HEK293T (cell line): Measurements from ENCODE around the gene MUC4.
"Not testable (repeated sequence)": the region's sequence is repeated elsewhere in the genome, so short reads cannot be mapped to it uniquely, and the experiment has no call there.

ENCODE experiments used
- CTCF ChIA-PET: fragments of 350-600 bp; formaldehyde crosslinking; extraction: SDS; loops from one replicate; lab custom pipeline; 2021; ENCODE audit warnings: antibody characterized with exemption, inconsistent platforms; lab: Yijun Ruan, JAX
- POLR2A ChIA-PET: fragments of 350-600 bp; formaldehyde crosslinking; extraction: SDS; loops from one replicate; lab custom pipeline; 2020; ENCODE audit warnings: antibody characterized with exemption, inconsistent platforms; lab: Yijun Ruan, JAX
- DNase-seq: peaks from one replicate; pipeline ENCODE4 v3.0.0; 2012; ENCODE audit warnings: mixed read lengths; ENCODE audit errors: extremely low spot score
- ARNT ChIP-seq: fragments of 450-650 bp; IDR thresholded peaks from 2 replicates; pipeline ENCODE4 v1.6.1; 2017; ENCODE audit warnings: mild to moderate bottlenecking
- BHLHE40 ChIP-seq: fragments of 450-650 bp; IDR thresholded peaks from 2 replicates; pipeline ENCODE4 v1.6.1; 2016; ENCODE audit warnings: mild to moderate bottlenecking, moderate library complexity, borderline replicate concordance
- CTBP1 ChIP-seq: fragments of 450-650 bp; IDR thresholded peaks from 2 replicates; pipeline ENCODE4 v1.6.1; 2016; ENCODE audit warnings: borderline replicate concordance
- ELF4 ChIP-seq: fragments of 450-650 bp; IDR thresholded peaks from 2 replicates; pipeline ENCODE4 v1.6.1; 2017; ENCODE audit warnings: antibody characterized with exemption
- FOXA1 ChIP-seq: fragments of 450-650 bp; IDR thresholded peaks from 2 replicates; pipeline ENCODE4 v1.6.1; 2016; ENCODE audit warnings: mild to moderate bottlenecking
- FOXK2 ChIP-seq: fragments of 450-650 bp; IDR thresholded peaks from 2 replicates; pipeline ENCODE4 v1.6.1; 2016; ENCODE audit warnings: mild to moderate bottlenecking
- FOXM1 ChIP-seq: fragments of 450-650 bp; IDR thresholded peaks from 2 replicates; pipeline ENCODE4 v1.6.1; 2017; ENCODE audit warnings: mild to moderate bottlenecking, borderline replicate concordance
- HDGF ChIP-seq: fragments of 450-650 bp; IDR thresholded peaks from 2 replicates; pipeline ENCODE4 v1.6.1; 2017; ENCODE audit warnings: antibody characterized with exemption, borderline replicate concordance
- L3MBTL2 ChIP-seq: fragments of 450-650 bp; conservative IDR thresholded peaks from 2 replicates; pipeline ENCODE4 v1.6.1; 2016; ENCODE audit warnings: mild to moderate bottlenecking
- LEF1 ChIP-seq: fragments of 450-650 bp; IDR thresholded peaks from 2 replicates; pipeline ENCODE4 v1.6.1; 2017; ENCODE audit warnings: mild to moderate bottlenecking, borderline replicate concordance
- NFRKB ChIP-seq: fragments of 450-650 bp; IDR thresholded peaks from 2 replicates; pipeline ENCODE4 v1.6.1; 2016; ENCODE audit warnings: mild to moderate bottlenecking, moderate library complexity
- SP1 ChIP-seq: fragments of 450-650 bp; IDR thresholded peaks from 2 replicates; pipeline ENCODE4 v1.6.1; 2017
- SUZ12 ChIP-seq: fragments of 450-650 bp; IDR thresholded peaks from 2 replicates; pipeline ENCODE4 v1.6.1; 2016; ENCODE audit warnings: mild to moderate bottlenecking
- TARDBP ChIP-seq: fragments of 450-650 bp; IDR thresholded peaks from 2 replicates; pipeline ENCODE4 v1.6.1; 2016
- ZNF384 ChIP-seq: fragments of 450-650 bp; IDR thresholded peaks from 2 replicates; pipeline ENCODE4 v1.6.1; 2016
- TF ChIP-seq, protein P1 (sequence below): fragments of 450-650 bp; IDR thresholded peaks from 2 replicates; pipeline ENCODE4 v1.6.1; 2016

The MUC4 gene

GRCh38 chr3:195825857-195826804 lies 14.4 kb upstream of the MUC4 start:
- ChIA-PET CTCF (no interaction called here), POLR2A (no interaction called here)
- TF ChIP-seq CTBP1 (no peak), TARDBP (no peak), ELF4 (no peak), ARNT (no peak), FOXM1 (no peak), BHLHE40 (no peak), NFRKB (no peak), L3MBTL2 (no peak), FOXA1 (no peak), SUZ12 (no peak), FOXK2 (no peak), SP1 (no peak), LEF1 (no peak), HDGF (no peak)
- TF ChIP-seq, protein P1, sequence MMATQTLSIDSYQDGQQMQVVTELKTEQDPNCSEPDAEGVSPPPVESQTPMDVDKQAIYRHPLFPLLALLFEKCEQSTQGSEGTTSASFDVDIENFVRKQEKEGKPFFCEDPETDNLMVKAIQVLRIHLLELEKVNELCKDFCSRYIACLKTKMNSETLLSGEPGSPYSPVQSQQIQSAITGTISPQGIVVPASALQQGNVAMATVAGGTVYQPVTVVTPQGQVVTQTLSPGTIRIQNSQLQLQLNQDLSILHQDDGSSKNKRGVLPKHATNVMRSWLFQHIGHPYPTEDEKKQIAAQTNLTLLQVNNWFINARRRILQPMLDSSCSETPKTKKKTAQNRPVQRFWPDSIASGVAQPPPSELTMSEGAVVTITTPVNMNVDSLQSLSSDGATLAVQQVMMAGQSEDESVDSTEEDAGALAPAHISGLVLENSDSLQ = no peak
- no peak for DNase-seq

- TF ChIP-seq ARNT (no peak), NFRKB (no peak), CTBP1 (no peak), L3MBTL2 (no peak), HDGF (no peak), BHLHE40 (no peak), TARDBP (no peak), ELF4 (no peak), FOXK2 (no peak), ZNF384 (no peak)
- POLR2A ChIA-PET = no interaction called here
- no peak for DNase-seq
- CTCF ChIA-PET = interaction anchor here (0.6 kb wide), 1 partner anchor 51 kb away, joined by 6 read pairs; no protein-coding TSS in a partner anchor
These were observed 13.5 kb upstream of the MUC4 start for GRCh38 chr3:195825191-195825588.

DNA sequence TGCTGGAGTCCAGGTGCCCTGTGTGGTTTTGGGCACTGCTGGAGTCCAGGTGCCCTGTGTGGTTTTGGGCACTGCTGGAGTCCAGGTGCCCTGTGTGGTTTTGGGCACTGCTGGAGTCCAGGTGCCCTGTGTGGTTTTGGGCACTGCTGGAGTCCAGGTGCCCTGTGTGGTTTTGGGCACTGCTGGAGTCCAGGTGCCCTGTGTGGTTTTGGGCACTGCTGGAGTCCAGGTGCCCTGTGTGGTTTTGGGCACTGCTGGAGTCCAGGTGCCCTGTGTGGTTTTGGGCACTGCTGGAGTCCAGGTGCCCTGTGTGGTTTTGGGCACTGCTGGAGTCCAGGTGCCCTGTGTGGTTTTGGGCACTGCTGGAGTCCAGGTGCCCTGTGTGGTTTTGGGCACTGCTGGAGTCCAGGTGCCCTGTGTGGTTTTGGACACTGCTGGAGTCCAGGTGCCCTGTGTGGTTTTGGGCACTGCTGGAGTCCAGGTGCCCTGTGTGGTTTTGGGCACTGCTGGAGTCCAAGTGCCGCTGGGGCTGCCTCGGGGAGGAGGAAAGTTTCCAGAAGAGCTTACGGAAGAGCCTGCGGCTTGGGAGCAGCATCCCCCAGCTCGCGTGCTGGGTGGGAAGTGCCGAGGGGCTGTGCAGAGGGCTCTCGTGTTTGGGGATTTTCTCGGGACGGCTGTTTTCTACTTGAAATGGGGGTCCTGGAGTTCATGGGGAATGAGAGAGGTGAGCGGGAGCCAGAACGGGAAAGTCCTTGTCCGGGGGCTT lies 12.9 kb upstream of the MUC4 start:
- POLR2A ChIA-PET = not testable (repeated sequence)
- CTCF ChIA-PET = interaction anchor here (0.6 kb wide), 1 partner anchor 50 kb away, joined by 6 read pairs; no protein-coding TSS in a partner anchor

GRCh38 chr3:195823999-195824398 lies 12.3 kb upstream of the MUC4 start:
- TF ChIP-seq SUZ12 (no peak), ZNF384 (no peak), BHLHE40 (no peak), L3MBTL2 (no peak), FOXM1 (no peak), SP1 (no peak), HDGF (no peak), FOXA1 (no peak)
- TF ChIP-seq, protein P1 = no peak
- DNase-seq = no peak
- POLR2A ChIA-PET = no interaction called here
- CTCF ChIA-PET = no interaction called here

More for the DNA sequence above, 12.9 kb upstream of the MUC4 start:
- DNase-seq = not testable (repeated sequence)

- no peak for DNase-seq
- POLR2A ChIA-PET = no interaction called here
- TF ChIP-seq FOXM1 (no peak), BHLHE40 (no peak), L3MBTL2 (no peak), ELF4 (no peak), ZNF384 (no peak), LEF1 (no peak), SUZ12 (no peak), TARDBP (no peak), NFRKB (no peak), ARNT (no peak), SP1 (no peak), FOXA1 (no peak), HDGF (no peak), CTBP1 (no peak), FOXK2 (no peak)
- CTCF ChIA-PET = no interaction called here
These were observed 11.6 kb upstream of the MUC4 start for GRCh38 chr3:195823280-195823679.

GRCh38 chr3:195822131-195822696 lies 10.5 kb upstream of the MUC4 start:
- DNase-seq = no peak
- CTCF ChIA-PET = no interaction called here
- POLR2A ChIA-PET = no interaction called here
- TF ChIP-seq ZNF384 = no peak
- no peak for TF ChIP-seq BHLHE40
- no peak for TF ChIP-seq FOXA1
- TF ChIP-seq CTBP1 = no peak
- no peak for TF ChIP-seq SP1
- no peak for TF ChIP-seq HDGF
- TF ChIP-seq L3MBTL2 = no peak
- no peak for TF ChIP-seq TARDBP
- TF ChIP-seq, protein P1 = no peak
- no peak for TF ChIP-seq NFRKB
- no peak for TF ChIP-seq ARNT
- no peak for TF ChIP-seq LEF1
- no peak for TF ChIP-seq FOXM1
- no peak for TF ChIP-seq FOXK2
- TF ChIP-seq SUZ12 = no peak
- no peak for TF ChIP-seq ELF4
